HepG2 (cell line): ENCODE results near the gene PKD2L1. TPM values are rescaled to one million over a fixed set of nuclear protein-coding genes. Genes with fewer than 3 reads are reported as not detected.

Source experiments
- AGO2 ChIP-seq: fragments of 200-400 bp; formaldehyde crosslinking; optimal IDR thresholded peaks from 2 replicates; pipeline ENCODE3; 2017; ENCODE audit warnings: mild to moderate bottlenecking, low read depth, low read length, moderate library complexity
- BCLAF1 ChIP-seq: fragments of 450-650 bp; IDR thresholded peaks from 2 replicates; pipeline ENCODE4 v1.6.1; 2017; ENCODE audit warnings: mild to moderate bottlenecking
- EEA1 ChIP-seq: sonication (generic); formaldehyde crosslinking; IDR thresholded peaks from 2 replicates; pipeline ENCODE4 v1.5.1; 2020; ENCODE audit warnings: mild to moderate bottlenecking, missing genetic modification reagents, borderline replicate concordance
- GPN1 ChIP-seq: sonication (generic); formaldehyde crosslinking; IDR thresholded peaks from 2 replicates; pipeline ENCODE4 v1.5.1; 2020; ENCODE audit warnings: missing genetic modification reagents, borderline replicate concordance
- MEIS2 ChIP-seq: sonication (generic); formaldehyde crosslinking; IDR thresholded peaks from 2 replicates; pipeline ENCODE4 v1.9.0; 2021; ENCODE audit warnings: mild to moderate bottlenecking, missing genetic modification reagents
- MTF1 ChIP-seq: sonication (generic); formaldehyde crosslinking; IDR thresholded peaks from 2 replicates; pipeline ENCODE4 v1.5.0; 2020; ENCODE audit warnings: missing genetic modification reagents
- NCOA5 ChIP-seq: sonication (generic); formaldehyde crosslinking; IDR thresholded peaks from 2 replicates; pipeline ENCODE4 v1.4.0; 2020; ENCODE audit warnings: missing genetic modification reagents
- NFIC ChIP-seq: IDR thresholded peaks from 2 replicates; pipeline ENCODE4 v1.6.1; 2012; ENCODE audit warnings: mild to moderate bottlenecking, low read length, inconsistent platforms
- PREB ChIP-seq: sonication (generic); formaldehyde crosslinking; IDR thresholded peaks from 2 replicates; pipeline ENCODE4 v1.4.0; 2020; ENCODE audit warnings: missing genetic modification reagents
- RFXAP ChIP-seq: sonication (generic); formaldehyde crosslinking; IDR thresholded peaks from 2 replicates; pipeline ENCODE4 v1.4.0; 2020; ENCODE audit warnings: missing genetic modification reagents, borderline replicate concordance
- SMC3 ChIP-seq: IDR thresholded peaks from 2 replicates; pipeline ENCODE4 v1.6.1; 2011; ENCODE audit warnings: low read length, improper control_type of control experiment
- YEATS2 ChIP-seq: sonication (generic); formaldehyde crosslinking; IDR thresholded peaks from 2 replicates; pipeline ENCODE4 v1.4.0; 2020; ENCODE audit warnings: missing genetic modification reagents, borderline replicate concordance
- ZFYVE20 ChIP-seq: sonication (generic); formaldehyde crosslinking; IDR thresholded peaks from 2 replicates; pipeline ENCODE4 v1.8.0; 2023; ENCODE audit warnings: low read depth, mild to moderate bottlenecking, moderate library complexity, missing genetic modification reagents, borderline replicate concordance
- ZNF234 ChIP-seq: sonication (generic); formaldehyde crosslinking; conservative IDR thresholded peaks from 2 replicates; pipeline ENCODE4 v1.5.1; 2020; ENCODE audit warnings: mild to moderate bottlenecking, missing genetic modification reagents
- ZNF343 ChIP-seq: sonication (generic); formaldehyde crosslinking; IDR thresholded peaks from 2 replicates; pipeline ENCODE4 v1.4.0; 2020; ENCODE audit warnings: mild to moderate bottlenecking, missing genetic modification reagents
- ZNF619 ChIP-seq: sonication (generic); formaldehyde crosslinking; IDR thresholded peaks from 2 replicates; pipeline ENCODE4 v1.4.0; 2020; ENCODE audit warnings: mild to moderate bottlenecking, missing genetic modification reagents
- ZNF788 ChIP-seq: sonication (generic); formaldehyde crosslinking; IDR thresholded peaks from 2 replicates; pipeline ENCODE4 v1.5.0; 2020; ENCODE audit warnings: mild to moderate bottlenecking, missing genetic modification reagents, borderline replicate concordance
- polyA plus RNA-seq, 8 experiments: library from polyadenylated mRNA; depleted of rRNA in 3 of 8; stranded (reverse) in 7 of 8; unstranded in 1 of 8; fragments of >200 nt; fragmentation: Illumina TruSeq in 4 of 8; extraction: Trizol in 4 of 8; gene quantifications; 2 replicates each; pipeline versions ENCODE4 v1.2.1 to v1.2.3, GENCODE V29; 2011 to 2016; ENCODE audit warnings: low read depth in 4 of 8, missing spikeins in 1 of 8, mixed read lengths in 1 of 8; ENCODE audit not compliant: insufficient read depth in 1 of 8
- total RNA-seq, 5 experiments: library from RNA; depleted of rRNA; stranded (reverse); fragments of >200 nt; fragmentation: Illumina TruSeq; extraction: Trizol; gene quantifications; 2 replicates each; pipeline ENCODE4 v1.2.3, GENCODE V29; 2016; ENCODE audit warnings: low read depth in 1 of 5
- TF ChIP-seq, protein P1 (sequence below): sonication (generic); formaldehyde crosslinking; IDR thresholded peaks from 2 replicates; pipeline ENCODE4 v1.5.1; 2020; ENCODE audit warnings: missing genetic modification reagents, mild to moderate bottlenecking, borderline replicate concordance
- TF ChIP-seq, protein P2 (sequence below): sonication (generic); formaldehyde crosslinking; IDR thresholded peaks from 2 replicates; pipeline ENCODE4 v1.4.0; 2020; ENCODE audit warnings: missing genetic modification reagents; ENCODE audit errors: not compliant biosample characterization
- TF ChIP-seq, protein P3 (sequence below): sonication (generic); formaldehyde crosslinking; IDR thresholded peaks from 2 replicates; pipeline ENCODE4; 2020; ENCODE audit warnings: missing genetic modification reagents, mild to moderate bottlenecking, borderline replicate concordance

Gene PKD2L1
- total and polyA plus RNA-seq, 2 of the 13 experiments (the other 11 are each of a cell fraction or from before 2014, with no cell fraction given) = 0.07 to 0.15 TPM

- TF ChIP-seq EEA1 (CRISPR knock-in tag) = no peak; the same call in 1 of the 2 replicates
- no peak for TF ChIP-seq YEATS2
- no peak for TF ChIP-seq ZNF234
- TF ChIP-seq ZFYVE20 (CRISPR knock-in tag) = no peak
- TF ChIP-seq, protein P1, sequence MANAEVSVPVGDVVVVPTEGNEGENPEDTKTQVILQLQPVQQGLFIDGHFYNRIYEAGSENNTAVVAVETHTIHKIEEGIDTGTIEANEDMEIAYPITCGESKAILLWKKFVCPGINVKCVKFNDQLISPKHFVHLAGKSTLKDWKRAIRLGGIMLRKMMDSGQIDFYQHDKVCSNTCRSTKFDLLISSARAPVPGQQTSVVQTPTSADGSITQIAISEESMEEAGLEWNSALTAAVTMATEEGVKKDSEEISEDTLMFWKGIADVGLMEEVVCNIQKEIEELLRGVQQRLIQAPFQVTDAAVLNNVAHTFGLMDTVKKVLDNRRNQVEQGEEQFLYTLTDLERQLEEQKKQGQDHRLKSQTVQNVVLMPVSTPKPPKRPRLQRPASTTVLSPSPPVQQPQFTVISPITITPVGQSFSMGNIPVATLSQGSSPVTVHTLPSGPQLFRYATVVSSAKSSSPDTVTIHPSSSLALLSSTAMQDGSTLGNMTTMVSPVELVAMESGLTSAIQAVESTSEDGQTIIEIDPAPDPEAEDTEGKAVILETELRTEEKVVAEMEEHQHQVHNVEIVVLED (CRISPR knock-in tag) = no peak; the same call in 1 of the 2 replicates
- no peak for TF ChIP-seq NFIC
- TF ChIP-seq BCLAF1 = no peak
- no peak for TF ChIP-seq GPN1 (CRISPR knock-in tag)
- TF ChIP-seq ZNF619 (CRISPR knock-in tag) = no peak
- no peak; the same call in 1 of the 2 replicates for TF ChIP-seq ZNF343 (CRISPR knock-in tag)
- no peak for TF ChIP-seq ZNF788 (CRISPR knock-in tag)
- TF ChIP-seq MTF1 (CRISPR knock-in tag) = no peak
- TF ChIP-seq, protein P2, sequence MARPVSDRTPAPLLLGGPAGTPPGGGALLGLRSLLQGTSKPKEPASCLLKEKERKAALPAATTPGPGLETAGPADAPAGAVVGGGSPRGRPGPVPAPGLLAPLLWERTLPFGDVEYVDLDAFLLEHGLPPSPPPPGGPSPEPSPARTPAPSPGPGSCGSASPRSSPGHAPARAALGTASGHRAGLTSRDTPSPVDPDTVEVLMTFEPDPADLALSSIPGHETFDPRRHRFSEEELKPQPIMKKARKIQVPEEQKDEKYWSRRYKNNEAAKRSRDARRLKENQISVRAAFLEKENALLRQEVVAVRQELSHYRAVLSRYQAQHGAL (CRISPR knock-in tag) = no peak
- TF ChIP-seq AGO2 = peak; percentile 92
- TF ChIP-seq SMC3 = no peak
- peak; percentile 71; the same call in 1 of the 2 replicates for TF ChIP-seq RFXAP (CRISPR knock-in tag)
- no peak for TF ChIP-seq MEIS2 (CRISPR knock-in tag)
- no peak for TF ChIP-seq PREB (CRISPR knock-in tag)
- no peak for TF ChIP-seq NCOA5 (CRISPR knock-in tag)
- TF ChIP-seq, protein P3, sequence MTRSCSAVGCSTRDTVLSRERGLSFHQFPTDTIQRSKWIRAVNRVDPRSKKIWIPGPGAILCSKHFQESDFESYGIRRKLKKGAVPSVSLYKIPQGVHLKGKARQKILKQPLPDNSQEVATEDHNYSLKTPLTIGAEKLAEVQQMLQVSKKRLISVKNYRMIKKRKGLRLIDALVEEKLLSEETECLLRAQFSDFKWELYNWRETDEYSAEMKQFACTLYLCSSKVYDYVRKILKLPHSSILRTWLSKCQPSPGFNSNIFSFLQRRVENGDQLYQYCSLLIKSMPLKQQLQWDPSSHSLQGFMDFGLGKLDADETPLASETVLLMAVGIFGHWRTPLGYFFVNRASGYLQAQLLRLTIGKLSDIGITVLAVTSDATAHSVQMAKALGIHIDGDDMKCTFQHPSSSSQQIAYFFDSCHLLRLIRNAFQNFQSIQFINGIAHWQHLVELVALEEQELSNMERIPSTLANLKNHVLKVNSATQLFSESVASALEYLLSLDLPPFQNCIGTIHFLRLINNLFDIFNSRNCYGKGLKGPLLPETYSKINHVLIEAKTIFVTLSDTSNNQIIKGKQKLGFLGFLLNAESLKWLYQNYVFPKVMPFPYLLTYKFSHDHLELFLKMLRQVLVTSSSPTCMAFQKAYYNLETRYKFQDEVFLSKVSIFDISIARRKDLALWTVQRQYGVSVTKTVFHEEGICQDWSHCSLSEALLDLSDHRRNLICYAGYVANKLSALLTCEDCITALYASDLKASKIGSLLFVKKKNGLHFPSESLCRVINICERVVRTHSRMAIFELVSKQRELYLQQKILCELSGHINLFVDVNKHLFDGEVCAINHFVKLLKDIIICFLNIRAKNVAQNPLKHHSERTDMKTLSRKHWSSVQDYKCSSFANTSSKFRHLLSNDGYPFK (CRISPR knock-in tag) = no peak
Observed at GRCh38 chr10:100346765-100347567, 16.9 kb upstream of the PKD2L1 start, which contains the start of gene SCD (continued).
